GM21619 (cell line): ENCODE data around the gene CFAP54.
"Not testable (repeated sequence)": the region's sequence is repeated elsewhere in the genome, so short reads cannot be mapped to it uniquely, and the experiment has no call there.

Experiments
- ATAC-seq: cut with Tn5 transposase; IDR thresholded peaks from one replicate; pipeline ENCODE4 v1.9.1; 2021; ENCODE audit not compliant: unreplicated experiment

Gene CFAP54

GRCh38 chr12:96510306-96510764 lies 21.0 kb downstream of the CFAP54 start:
- ATAC-seq, result no peak

GRCh38 chr12:96513166-96513565 lies 23.8 kb downstream of the CFAP54 start:
- no peak for ATAC-seq

GRCh38 chr12:96513681-96514080 lies 24.3 kb downstream of the CFAP54 start:
- no peak for ATAC-seq

- peak; percentile 85 for ATAC-seq
These were observed 25.0 kb downstream of the CFAP54 start for GRCh38 chr12:96514328-96514727.

- peak; percentile 55 for ATAC-seq
These were observed 27.4 kb downstream of the CFAP54 start for GRCh38 chr12:96516472-96517430.

GRCh38 chr12:96520767-96521166 lies 31.4 kb downstream of the CFAP54 start:
- no peak for ATAC-seq

- ATAC-seq, result no peak
These were observed 32.7 kb downstream of the CFAP54 start for GRCh38 chr12:96521895-96522682.

GRCh38 chr12:96522690-96523089 lies 33.3 kb downstream of the CFAP54 start:
- no peak for ATAC-seq

GRCh38 chr12:96526110-96526509 lies 36.7 kb downstream of the CFAP54 start:
- no peak for ATAC-seq

GRCh38 chr12:96529912-96530311 lies 40.5 kb downstream of the CFAP54 start:
- ATAC-seq, result no peak

- ATAC-seq, result no peak
These were observed 45.0 kb downstream of the CFAP54 start for GRCh38 chr12:96534339-96534738.

- ATAC-seq, result no peak
These were observed 59.0 kb downstream of the CFAP54 start for GRCh38 chr12:96548384-96548783.

GRCh38 chr12:96549341-96549740 lies 60.0 kb downstream of the CFAP54 start:
- ATAC-seq, result no peak

- peak; percentile 24 for ATAC-seq
These were observed 81.2 kb downstream of the CFAP54 start for GRCh38 chr12:96570579-96570978.

GRCh38 chr12:96571101-96571862 lies 81.9 kb downstream of the CFAP54 start:
- ATAC-seq, result peak; percentile 88

GRCh38 chr12:96578526-96579125 lies 89.2 kb downstream of the CFAP54 start:
- peak; percentile 94 for ATAC-seq

- no peak for ATAC-seq
These were observed 96.6 kb downstream of the CFAP54 start for GRCh38 chr12:96585977-96586376.

GRCh38 chr12:96587691-96588090 lies 98.3 kb downstream of the CFAP54 start:
- ATAC-seq, result no peak

GRCh38 chr12:96590970-96591369 lies 101.6 kb downstream of the CFAP54 start:
- no peak for ATAC-seq

- not testable (repeated sequence) for ATAC-seq
These were observed 115.0 kb downstream of the CFAP54 start for GRCh38 chr12:96604374-96604773.

- no peak for ATAC-seq
These were observed 116.3 kb downstream of the CFAP54 start for GRCh38 chr12:96605684-96606083.
